K562 (cell line): ENCODE results near the gene SLX9. TPM values are rescaled to one million over a fixed set of nuclear protein-coding genes. Genes with fewer than 3 reads are reported as not detected.

Experiments used
- ATAC-seq: fragments of 200-7000 bp; cut with Tn5 transposase; 3 replicates; pipeline ENCODE4 v1.9.1; 2020; ENCODE audit warnings: moderate library complexity
- BruUV-seq: library from RNA; stranded (reverse); fragments of 400-500 nt; replicated peaks from 2 replicates; lab custom pipeline; 2021; lab: Mats Ljungman, UMichigan
- CTCF ChIA-PET: fragments of 300-600 bp; formaldehyde crosslinking; extraction: SDS; loops from one replicate; lab custom pipeline; 2021; ENCODE audit warnings: low intra/inter-chr PET ratio; lab: Yijun Ruan, JAX
- POLR2A ChIA-PET: fragments of 300-600, 350-650 bp; sonication (Branson Sonifier 250); formaldehyde crosslinking; extraction: SDS; loops from one replicate; lab custom pipeline; 2021; ENCODE audit warnings: antibody characterized with exemption, inconsistent platforms; lab: Yijun Ruan, JAX
- DNase-seq, 4 experiments: peaks; one replicate each; pipeline versions ENCODE4 v3.0.0 to v3.0.0-alpha.2; 2011 to 2018; ENCODE audit warnings: low spot score in 3 of 4, mixed read lengths in 3 of 4; ENCODE audit errors: extremely low read depth in 1 of 4
- FAIRE-seq: peaks from 2 replicates; lab custom pipeline; 2011; peaks lifted over from hg19 to GRCh38; lab: Jason Lieb, UNC
- H2AFZ ChIP-seq: 2 replicates; pipeline ENCODE4 v1.6.0; 2011; ENCODE audit warnings: low read depth, low read length, control low read depth, inconsistent platforms
- H3K27ac ChIP-seq: fragments of 200-600 bp; 3 replicates; pipeline ENCODE4 v1.8.0; 2011; ENCODE audit warnings: low read depth, mild to moderate bottlenecking, control low read depth, inconsistent platforms, low read length, moderate library complexity, mixed read lengths; ENCODE audit errors: extremely low read depth
- H3K27me3 ChIP-seq, 2 experiments: fragments of 300-600 bp in 1 of 2; 2 replicates in 1 of 2; 3 replicates in 1 of 2; pipeline versions ENCODE4 v1.6.0 to v1.8.0; 2011; ENCODE audit warnings: inconsistent platforms in 2 of 2, low read length in 2 of 2, mild to moderate bottlenecking in 1 of 2, mixed read lengths in 1 of 2, moderate library complexity in 1 of 2; ENCODE audit not compliant: control insufficient read depth in 2 of 2, insufficient read depth in 2 of 2
- H3K36me3 ChIP-seq: fragments of 300-600 bp; 3 replicates; pipeline ENCODE4 v1.8.0; 2011; ENCODE audit warnings: mild to moderate bottlenecking, low read length, inconsistent platforms; ENCODE audit not compliant: control insufficient read depth, insufficient read depth
- H3K4me1 ChIP-seq, 2 experiments: fragments of 200-600 bp in 1 of 2; replicated peaks in 1 of 2; 2 replicates in 1 of 2; 3 replicates in 1 of 2; pipeline versions ENCODE4 v1.5.1 to v1.8.0; 2011; ENCODE audit warnings: inconsistent platforms in 2 of 2, low read length in 2 of 2, mild to moderate bottlenecking in 1 of 2, mixed read lengths in 1 of 2, moderate library complexity in 1 of 2; ENCODE audit not compliant: control insufficient read depth in 2 of 2, insufficient read depth in 2 of 2
- H3K4me2 ChIP-seq: 2 replicates; pipeline ENCODE4 v1.6.1; 2011; ENCODE audit warnings: low read length, control low read depth, inconsistent platforms, mixed read lengths; ENCODE audit not compliant: insufficient read depth
- H3K4me3 ChIP-seq: fragments of 200-600 bp; sonication (generic), shearing (Covaris generic); 2 replicates; pipeline ENCODE4 v1.5.1; 2016; ENCODE audit warnings: control low read depth, inconsistent platforms
- H3K79me2 ChIP-seq: fragments of 200-600 bp; 3 replicates; pipeline ENCODE4 v1.8.0; 2011; ENCODE audit warnings: low read length, inconsistent platforms; ENCODE audit not compliant: control insufficient read depth, insufficient read depth
- H3K9ac ChIP-seq, 2 experiments: 2 replicates each; pipeline versions ENCODE4 v1.6.0 to v1.6.1; 2011; ENCODE audit warnings: low read depth in 2 of 2, low read length in 2 of 2, control low read depth in 1 of 2, inconsistent platforms in 1 of 2, mild to moderate bottlenecking in 1 of 2, mixed read lengths in 1 of 2; ENCODE audit not compliant: insufficient read depth in 1 of 2
- H3K9me1 ChIP-seq: one replicate; pipeline ENCODE4 v1.6.0; 2011; ENCODE audit warnings: inconsistent platforms, mild to moderate bottlenecking, low read length, moderate library complexity; ENCODE audit not compliant: control insufficient read depth, insufficient read depth
- H3K9me3 ChIP-seq: replicated peaks from 2 replicates; pipeline ENCODE4 v1.5.1; 2011; ENCODE audit warnings: low read depth, low read length, inconsistent platforms; ENCODE audit not compliant: control insufficient read depth, insufficient read depth
- H4K20me1 ChIP-seq: replicated peaks from 2 replicates; pipeline ENCODE4 v1.6.1; 2011; ENCODE audit warnings: low read length, inconsistent platforms, mixed read lengths; ENCODE audit not compliant: control insufficient read depth, insufficient read depth
- CAMTA2 ChIP-seq: fragments of 250-450 bp; sonication (Bioruptor Pico); conservative IDR thresholded peaks from 2 replicates; pipeline ENCODE4 v1.5.1; 2022
- LEF1 ChIP-seq: fragments of 450-650 bp; IDR thresholded peaks from 2 replicates; pipeline ENCODE4 v1.6.1; 2016; ENCODE audit warnings: mild to moderate bottlenecking
- ZBTB33 ChIP-seq: sonication (generic); formaldehyde crosslinking; IDR thresholded peaks from 2 replicates; pipeline ENCODE4 v1.8.1; 2023; ENCODE audit warnings: mild to moderate bottlenecking, missing genetic modification reagents
- ZFPM2 ChIP-seq: fragments of 250-450 bp; sonication (Bioruptor Pico); IDR thresholded peaks from 2 replicates; pipeline ENCODE4 v1.5.1; 2022; ENCODE audit warnings: mild to moderate bottlenecking
- WGBS: fragments of 100-300 bp; shearing (Covaris generic); methylation state at CpG from one replicate; pipeline ENCODE4 v1.1.6; 2016; ENCODE audit warnings: low coverage, mixed read lengths; ENCODE audit not compliant: insufficient coverage; ENCODE audit errors: missing lambda C conversion rate; 5-methylcytosine and 5-hydroxymethylcytosine counted together
- in situ Hi-C: fragments of 300-500 bp; cut with MboI; formaldehyde crosslinking; loops from 4 replicates; pipeline ENCODE4 v1.15.0; 2018; ENCODE audit warnings: inconsistent platforms, mixed read lengths
- intact Hi-C: fragments of 100-400 bp; cut with micrococcal nuclease; formaldehyde crosslinking; loops from 2 replicates; pipeline ENCODE4 v1.14.2; 2022
- polyA plus RNA-seq, 8 experiments: library from polyadenylated mRNA; depleted of rRNA in 4 of 8; stranded (reverse) in 5 of 8; unstranded in 3 of 8; fragments of >200 nt; fragmentation: Nextera tagmentation in 2 of 8; fragmentation: Illumina TruSeq in 1 of 8; extraction: Ambion mirVana in 2 of 8; extraction: Trizol in 1 of 8; gene quantifications; 2 replicates each; pipeline versions ENCODE4 v1.2.1 to v1.2.3, GENCODE V29; 2011 to 2014; ENCODE audit warnings: inconsistent platforms in 1 of 8, missing spikeins in 1 of 8
- total RNA-seq, 7 experiments: library from RNA; depleted of rRNA in 6 of 7; stranded (reverse); fragments of >200 nt in 6 of 7; fragmentation: Illumina TruSeq in 2 of 7; extraction: Trizol in 2 of 7; gene quantifications; 2 replicates each; pipeline versions ENCODE4 v1.2.1 to v1.2.3, GENCODE V29; 2011 to 2021; ENCODE audit warnings: low replicate concordance in 1 of 7
- TF ChIP-seq, protein P1 (sequence below): fragments of 450-650 bp; conservative IDR thresholded peaks from 2 replicates; pipeline ENCODE4 v1.6.1; 2016; ENCODE audit warnings: missing genetic modification characterization, low read depth, mild to moderate bottlenecking, missing compliant biosample characterization, moderate library complexity

SLX9 gene
- total and polyA plus RNA-seq, 9 of the 15 experiments (the other 6 are each of a cell fraction or from before 2014, with no cell fraction given), result 1.2 to 75.5 (median 16.5) TPM

GRCh38 chr21:44899768-44900558 lies 39.9 kb upstream of the SLX9 start:
- DNase-seq (no peak), ATAC-seq (no peak), FAIRE-seq (no peak)
- in situ Hi-C loops, result no loop called here
- H3K9ac ChIP-seq, result no peak overlapping the region
- H3K79me2 ChIP-seq, result no peaks in the 10 kb centered on the region
- intact Hi-C loops, result no loop called here
- no peak overlapping the region for H3K4me2 ChIP-seq
- ChIA-PET CTCF (interaction anchor here (0.6 kb wide), 1 partner anchor 189 kb away, joined by 3 read pairs; no protein-coding TSS in a partner anchor), POLR2A (interaction anchor here (0.6 to 1.5 kb wide), 4 partner anchors 42 to 98 kb away, joined by 3 to 5 read pairs (median 3); partner anchors contain the start of gene UBE2G2)
- BruUV-seq, result no TSS peak
- WGBS, result 24% methylated on average over 34 of the region's 37 CpGs
- H3K9me3 ChIP-seq, result peaks cover 12% of the 10 kb centered on the region
- H3K4me3 ChIP-seq, result no peak overlapping the region
- no peaks in the 10 kb centered on the region for H3K9me1 ChIP-seq
- H2AFZ ChIP-seq, result no peak overlapping the region
- peaks cover 31 to 79% of the 10 kb centered on the region in 2 experiments for H3K27me3 ChIP-seq
- H4K20me1 ChIP-seq, result peaks cover 11% of the 10 kb centered on the region; the same call in 1 of the 2 replicates
- TF ChIP-seq LEF1 (no peak), ZFPM2 (CRISPR knock-in tag) (no peak), CAMTA2 (CRISPR knock-in tag) (no peak), ZBTB33 (peak; percentile 51; the same call in 1 of the 2 replicates)
- TF ChIP-seq, protein P1, sequence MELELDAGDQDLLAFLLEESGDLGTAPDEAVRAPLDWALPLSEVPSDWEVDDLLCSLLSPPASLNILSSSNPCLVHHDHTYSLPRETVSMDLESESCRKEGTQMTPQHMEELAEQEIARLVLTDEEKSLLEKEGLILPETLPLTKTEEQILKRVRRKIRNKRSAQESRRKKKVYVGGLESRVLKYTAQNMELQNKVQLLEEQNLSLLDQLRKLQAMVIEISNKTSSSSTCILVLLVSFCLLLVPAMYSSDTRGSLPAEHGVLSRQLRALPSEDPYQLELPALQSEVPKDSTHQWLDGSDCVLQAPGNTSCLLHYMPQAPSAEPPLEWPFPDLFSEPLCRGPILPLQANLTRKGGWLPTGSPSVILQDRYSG (tag), result no peak
- no peak overlapping the region for H3K27ac ChIP-seq
- peaks cover 6 to 72% of the 10 kb centered on the region in 2 experiments for H3K4me1 ChIP-seq
- no peaks in the 10 kb centered on the region; the same call in 2 of the 3 replicates for H3K36me3 ChIP-seq
